Caco-2 (cell line): ENCODE data around the gene MACROD2. TPM values are rescaled to one million over a fixed set of nuclear protein-coding genes. Genes with fewer than 3 reads are reported as not detected.

Experiments used
- BruUV-seq: library from RNA; stranded (reverse); fragments of 400-500 nt; replicated peaks from 2 replicates; lab custom pipeline; 2021; lab: Mats Ljungman, UMichigan
- CTCF ChIA-PET: fragments of 300-600 bp; sonication (Branson Sonifier 250); formaldehyde crosslinking; loops from one replicate; lab custom pipeline; 2022; ENCODE audit warnings: antibody characterized with exemption; lab: Charles Lee
- POLR2A ChIA-PET: fragments of 300-600 bp; sonication (Branson Sonifier 250); formaldehyde crosslinking; loops from one replicate; lab custom pipeline; 2022; ENCODE audit warnings: antibody characterized with exemption; lab: Charles Lee
- DNase-seq, 2 experiments: peaks; one replicate each; pipeline versions ENCODE4 v3.0.0 to v3.0.0-alpha.2; 2020 to 2022
- H3K27me3 ChIP-seq: replicated peaks from 2 replicates; pipeline ENCODE4 v1.6.0; 2011; ENCODE audit warnings: low read length; ENCODE audit not compliant: control insufficient read depth, insufficient read depth
- H3K36me3 ChIP-seq: 2 replicates; pipeline ENCODE4 v1.5.1; 2011; ENCODE audit warnings: low read length; ENCODE audit not compliant: control insufficient read depth, insufficient read depth
- H3K4me1 ChIP-seq: fragments of 250-450 bp; sonication (Bioruptor Pico); 2 replicates; pipeline ENCODE4 v1.5.1; 2020; ENCODE audit warnings: mild to moderate bottlenecking
- H3K4me3 ChIP-seq: 2 replicates; pipeline ENCODE4 v1.5.1; 2011; ENCODE audit warnings: low read depth, mild to moderate bottlenecking, control low read depth, low read length
- H3K9me3 ChIP-seq: fragments of 250-450 bp; sonication (Bioruptor Pico); 2 replicates; pipeline ENCODE4 v1.5.1; 2020; ENCODE audit warnings: mild to moderate bottlenecking, moderate library complexity
- H3K27ac Mint-ChIP-seq: one replicate; pipeline ENCODE4 v1.8.0; 2022; ENCODE audit warnings: mixed read lengths; ENCODE audit not compliant: unreplicated experiment
- H3K27me3 Mint-ChIP-seq: one replicate; pipeline ENCODE4 v1.8.0; 2022; ENCODE audit warnings: mixed read lengths; ENCODE audit not compliant: insufficient read depth, unreplicated experiment
- H3K36me3 Mint-ChIP-seq: one replicate; pipeline ENCODE4 v1.8.0; 2022; ENCODE audit warnings: mild to moderate bottlenecking, mixed read lengths; ENCODE audit not compliant: insufficient read depth, unreplicated experiment
- H3K4me1 Mint-ChIP-seq: one replicate; pipeline ENCODE4 v1.8.0; 2022; ENCODE audit warnings: low read depth, mixed read lengths; ENCODE audit not compliant: unreplicated experiment
- H3K4me3 Mint-ChIP-seq: one replicate; pipeline ENCODE4 v1.8.0; 2022; ENCODE audit warnings: mild to moderate bottlenecking, moderate library complexity, mixed read lengths; ENCODE audit not compliant: unreplicated experiment
- H3K9me3 Mint-ChIP-seq: one replicate; pipeline ENCODE4 v1.8.0; 2022; ENCODE audit warnings: mixed read lengths; ENCODE audit not compliant: unreplicated experiment
- intact Hi-C: fragments of 100-400 bp; cut with micrococcal nuclease; formaldehyde crosslinking; loops from one replicate; pipeline ENCODE4 v1.10.0; 2022; ENCODE audit not compliant: unreplicated experiment
- total RNA-seq: library from RNA; stranded (reverse); gene quantifications from 2 replicates; pipeline ENCODE4 v1.2.3, GENCODE V29; 2022
- TF ChIP-seq, protein P1 (sequence below), 2 experiments: fragments of 200-600 bp in 1 of 2; IDR thresholded peaks; 1 replicate in 1 of 2; 2 replicates in 1 of 2; pipeline versions ENCODE4 v1.5.1 to v1.8.0; 2011 to 2022; ENCODE audit warnings: antibody characterized with exemption in 1 of 2, control low read depth in 1 of 2, inconsistent platforms in 1 of 2, low read depth in 1 of 2, low read length in 1 of 2, mild to moderate bottlenecking in 1 of 2, moderate library complexity in 1 of 2; ENCODE audit not compliant: insufficient read depth in 1 of 2, severe bottlenecking in 1 of 2, unreplicated experiment in 1 of 2

The MACROD2 gene
- total RNA-seq, 1 experiment from 2014 or later = 6.4 TPM

DNA sequence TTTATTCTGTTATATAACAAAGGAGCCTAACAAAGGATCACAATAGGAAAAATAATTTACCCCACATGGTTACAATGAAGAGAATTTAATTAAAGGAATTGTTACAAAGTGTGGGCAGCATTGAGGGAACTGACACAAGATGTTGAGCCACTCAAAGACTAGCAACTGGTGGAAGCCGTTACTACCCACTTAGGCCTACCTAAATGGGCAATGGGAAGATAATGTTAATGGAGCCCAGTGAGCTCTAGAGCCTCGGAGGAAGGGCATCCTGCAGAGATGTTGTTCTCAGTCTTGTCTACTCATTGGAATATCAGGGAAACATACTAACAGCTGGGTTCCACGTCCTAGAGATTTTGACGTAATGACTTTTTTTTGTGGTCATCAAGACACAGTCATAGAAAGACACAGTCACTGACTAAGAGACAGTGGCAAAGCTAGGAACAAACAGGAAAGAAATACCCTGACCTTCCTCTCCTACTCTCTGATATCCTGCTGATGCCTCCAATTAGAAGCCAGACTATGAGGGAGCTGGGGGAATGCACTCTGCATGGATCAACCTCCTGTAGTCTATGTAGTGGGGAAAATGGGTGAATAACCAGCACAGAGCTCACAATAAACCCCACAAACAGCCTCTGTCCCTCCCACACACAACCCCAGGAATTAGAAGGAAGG, 865.8 kb downstream of the MACROD2 start:
- TF ChIP-seq, protein P1, sequence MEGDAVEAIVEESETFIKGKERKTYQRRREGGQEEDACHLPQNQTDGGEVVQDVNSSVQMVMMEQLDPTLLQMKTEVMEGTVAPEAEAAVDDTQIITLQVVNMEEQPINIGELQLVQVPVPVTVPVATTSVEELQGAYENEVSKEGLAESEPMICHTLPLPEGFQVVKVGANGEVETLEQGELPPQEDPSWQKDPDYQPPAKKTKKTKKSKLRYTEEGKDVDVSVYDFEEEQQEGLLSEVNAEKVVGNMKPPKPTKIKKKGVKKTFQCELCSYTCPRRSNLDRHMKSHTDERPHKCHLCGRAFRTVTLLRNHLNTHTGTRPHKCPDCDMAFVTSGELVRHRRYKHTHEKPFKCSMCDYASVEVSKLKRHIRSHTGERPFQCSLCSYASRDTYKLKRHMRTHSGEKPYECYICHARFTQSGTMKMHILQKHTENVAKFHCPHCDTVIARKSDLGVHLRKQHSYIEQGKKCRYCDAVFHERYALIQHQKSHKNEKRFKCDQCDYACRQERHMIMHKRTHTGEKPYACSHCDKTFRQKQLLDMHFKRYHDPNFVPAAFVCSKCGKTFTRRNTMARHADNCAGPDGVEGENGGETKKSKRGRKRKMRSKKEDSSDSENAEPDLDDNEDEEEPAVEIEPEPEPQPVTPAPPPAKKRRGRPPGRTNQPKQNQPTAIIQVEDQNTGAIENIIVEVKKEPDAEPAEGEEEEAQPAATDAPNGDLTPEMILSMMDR (IDR thresholded peaks at IDR 0.05; ENCODE audit: insufficient read depth in 1 of 2, low read depth in 1 of 2, low read length in 1 of 2, severe bottlenecking in 1 of 2, unreplicated experiment in 1 of 2) = no peak
- Histone ChIP-seq H3K27me3 (no peaks in the 10 kb centered on the region), H3K4me1 (no peaks in the 10 kb centered on the region), H3K36me3 (no peaks in the 10 kb centered on the region; the same call in 1 of the 2 replicates), H3K9me3 (no peaks in the 10 kb centered on the region), H3K4me3 (no peak overlapping the region)
- H3K27me3 Mint-ChIP-seq = no peaks in the 10 kb centered on the region
- no peak overlapping the region for H3K4me3 Mint-ChIP-seq
- H3K9me3 Mint-ChIP-seq = no peaks in the 10 kb centered on the region
- POLR2A ChIA-PET = no interaction called here
- no TSS peak for BruUV-seq
- no peaks in the 10 kb centered on the region for H3K36me3 Mint-ChIP-seq
- CTCF ChIA-PET = no interaction called here
- H3K27ac Mint-ChIP-seq = no peak overlapping the region
- H3K4me1 Mint-ChIP-seq = no peaks in the 10 kb centered on the region
- intact Hi-C loops = no loop called here
- no peak for DNase-seq

DNA sequence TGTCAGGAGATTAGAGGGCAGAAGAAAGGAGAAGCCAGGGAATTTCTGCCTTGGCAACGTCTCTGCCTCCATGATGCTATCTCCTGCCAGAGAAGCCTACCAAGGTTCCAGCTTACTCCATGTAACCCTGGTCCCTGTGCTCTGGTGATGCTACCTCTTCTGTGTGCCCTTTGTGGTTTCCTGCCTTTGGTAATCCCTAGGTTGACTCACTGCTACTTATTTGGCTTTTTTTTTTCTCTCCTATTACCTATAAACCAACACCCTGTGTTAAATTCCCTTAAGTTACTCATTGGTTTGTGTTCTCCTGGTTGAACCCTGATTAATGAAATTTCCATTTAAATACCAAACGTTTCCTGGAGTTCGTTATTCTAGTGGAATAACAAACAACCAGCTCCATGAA, 869.9 kb downstream of the MACROD2 start:
- BruUV-seq = no TSS peak
- intact Hi-C loops = no loop called here
- no peak overlapping the region for H3K27ac Mint-ChIP-seq

DNA sequence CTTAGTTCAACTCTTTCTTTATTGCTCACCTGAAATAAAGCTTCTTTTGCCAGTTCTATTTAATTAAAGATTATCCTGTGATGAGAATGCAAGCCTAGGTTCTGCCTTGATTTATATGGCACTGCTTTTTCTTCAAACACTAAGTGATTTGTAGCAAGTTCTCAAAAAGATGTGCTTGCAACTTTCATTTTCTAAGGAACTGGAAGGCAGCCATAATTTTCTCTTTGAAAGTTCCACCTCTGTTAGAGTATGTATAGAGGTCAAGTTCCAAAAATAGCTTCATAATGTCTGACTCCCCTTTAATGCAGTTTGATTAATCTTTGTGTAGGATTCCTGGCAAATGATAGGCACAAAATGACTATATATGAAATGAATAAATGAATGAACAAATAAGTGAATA, 870.4 kb downstream of the MACROD2 start:
- Histone ChIP-seq H3K36me3 (no peaks in the 10 kb centered on the region; the same call in 1 of the 2 replicates), H3K27me3 (no peaks in the 10 kb centered on the region), H3K4me1 (peaks cover 10% of the 10 kb centered on the region), H3K4me3 (no peak overlapping the region), H3K9me3 (no peaks in the 10 kb centered on the region)
- Mint-ChIP-seq H3K4me3 (no peak overlapping the region), H3K4me1 (peaks cover 16% of the 10 kb centered on the region), H3K27me3 (no peaks in the 10 kb centered on the region), H3K9me3 (no peaks in the 10 kb centered on the region), H3K27ac (no peak overlapping the region), H3K36me3 (no peaks in the 10 kb centered on the region)
- TF ChIP-seq, protein P1 (IDR thresholded peaks at IDR 0.05; ENCODE audit: insufficient read depth in 1 of 2, low read depth in 1 of 2, low read length in 1 of 2, severe bottlenecking in 1 of 2, unreplicated experiment in 1 of 2) = no peak
- no TSS peak for BruUV-seq
- ChIA-PET CTCF (no interaction called here), POLR2A (no interaction called here)
- no peak for DNase-seq
- intact Hi-C loops = no loop called here

More for the DNA sequence above, 869.9 kb downstream of the MACROD2 start:
- Histone ChIP-seq H3K4me1 (peaks cover 10% of the 10 kb centered on the region), H3K9me3 (no peaks in the 10 kb centered on the region), H3K4me3 (no peak overlapping the region), H3K27me3 (no peaks in the 10 kb centered on the region), H3K36me3 (no peaks in the 10 kb centered on the region; the same call in 1 of the 2 replicates)
- Mint-ChIP-seq H3K27me3 (no peaks in the 10 kb centered on the region), H3K4me3 (no peak overlapping the region), H3K36me3 (no peaks in the 10 kb centered on the region), H3K9me3 (no peaks in the 10 kb centered on the region), H3K4me1 (peaks cover 16% of the 10 kb centered on the region)
- DNase-seq = no peak
- TF ChIP-seq, protein P1 (IDR thresholded peaks at IDR 0.05; ENCODE audit: insufficient read depth in 1 of 2, low read depth in 1 of 2, low read length in 1 of 2, severe bottlenecking in 1 of 2, unreplicated experiment in 1 of 2) = no peak
- CTCF ChIA-PET = no interaction called here
- POLR2A ChIA-PET = no interaction called here
